Stomach (tissue), 4 donors: ENCODE measurements around the gene PTPRK.

Source experiments
- EP300 ChIP-seq: sonication (generic); formaldehyde crosslinking; IDR thresholded peaks from one replicate; pipeline ENCODE4 v1.6.1; 2017; ENCODE audit warnings: antibody characterized with exemption
- POLR2A ChIP-seq, 4 donors: fragments of 450-650 bp; IDR thresholded peaks; one replicate each; pipeline ENCODE4 v1.6.1; 2016; ENCODE audit warnings: antibody characterized with exemption in 4 of 4, control low read depth in 2 of 4, mild to moderate bottlenecking in 1 of 4, moderate library complexity in 1 of 4
- POLR2AphosphoS5 ChIP-seq, 3 donors: sonication (generic); formaldehyde crosslinking; IDR thresholded peaks; one replicate each; pipeline ENCODE4 v1.6.1; 2016; ENCODE audit warnings: antibody characterized with exemption in 3 of 3

DNA sequence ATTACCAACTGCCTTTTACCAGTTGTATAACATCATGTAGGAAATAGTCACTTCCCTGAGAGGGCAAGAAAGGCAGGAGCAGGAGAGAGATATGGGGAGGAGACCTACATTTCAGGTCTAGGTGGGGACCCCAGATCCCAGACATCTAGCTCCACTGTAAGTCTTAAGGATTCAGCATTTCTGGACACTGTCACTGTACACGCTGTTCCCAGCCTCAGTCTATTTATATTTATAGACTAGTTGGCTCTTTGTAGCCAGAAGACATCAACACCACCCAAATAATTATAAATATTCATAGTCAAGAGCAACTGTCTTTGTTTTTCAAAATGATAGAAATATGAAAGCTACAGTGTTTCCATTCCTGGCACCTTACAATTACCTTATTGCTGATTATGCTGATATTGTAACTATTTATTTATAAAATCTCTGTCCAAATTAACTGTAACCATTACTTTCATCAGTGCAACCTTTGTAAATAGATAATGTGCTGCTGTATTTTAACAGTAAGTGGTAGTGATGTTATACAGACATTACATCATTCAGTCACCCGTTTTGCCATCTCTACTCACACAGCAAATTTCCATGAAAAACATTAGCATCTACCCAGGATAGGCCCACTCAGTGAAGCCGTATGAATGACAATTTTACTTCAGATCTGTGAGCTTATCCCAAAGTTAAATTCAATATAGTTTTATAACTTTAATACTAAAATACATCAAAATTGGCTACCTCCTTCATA lies 162.8 kb downstream of the PTPRK start:
- TF ChIP-seq POLR2AphosphoS5 (IDR thresholded peaks at IDR 0.05) (no peak), POLR2A (IDR thresholded peaks at IDR 0.05) (no peak), EP300 (no peak)
